GM10847 (cell line): ENCODE measurements around the gene TEK.

Experiments
- POLR2A ChIP-seq: IDR thresholded peaks from 2 replicates; pipeline ENCODE4 v1.6.1; 2011; ENCODE audit not compliant: insufficient read length; ENCODE audit errors: extremely low read depth

TEK gene

GRCh38 chr9:27227192-27227591 is 118.2 kb downstream of the TEK start:
- no peak for TF ChIP-seq POLR2A

GRCh38 chr9:27247756-27248155 is 138.7 kb downstream of the TEK start:
- no peak for TF ChIP-seq POLR2A

GRCh38 chr9:27248702-27249101 is 139.7 kb downstream of the TEK start:
- no peak for TF ChIP-seq POLR2A

GRCh38 chr9:27258662-27259061 is 149.6 kb downstream of the TEK start:
- TF ChIP-seq POLR2A, result no peak

- no peak for TF ChIP-seq POLR2A
Observed at GRCh38 chr9:27260789-27261516, 151.9 kb downstream of the TEK start.

- no peak for TF ChIP-seq POLR2A
Observed at GRCh38 chr9:27261517-27262211, 152.6 kb downstream of the TEK start.

- TF ChIP-seq POLR2A, result no peak
Observed at GRCh38 chr9:27272103-27272502, 163.1 kb downstream of the TEK start.

GRCh38 chr9:27273186-27273585 is 164.2 kb downstream of the TEK start:
- TF ChIP-seq POLR2A, result no peak

- TF ChIP-seq POLR2A, result no peak
Observed at GRCh38 chr9:27276193-27277030, 167.4 kb downstream of the TEK start.

GRCh38 chr9:27278374-27278773 is 169.3 kb downstream of the TEK start:
- TF ChIP-seq POLR2A, result no peak

- no peak for TF ChIP-seq POLR2A
Observed at GRCh38 chr9:27279611-27280010, 170.6 kb downstream of the TEK start.
